Nephron progenitor cell (in vitro differentiated cells): ENCODE measurements around the gene FICD.

Experiments used
- DNase-seq: peaks from one replicate; pipeline ENCODE4 v3.0.0; 2021
- H3K27ac Mint-ChIP-seq: 2 replicates; pipeline ENCODE4 v1.8.0; 2021; ENCODE audit warnings: mild to moderate bottlenecking, moderate library complexity, mixed read lengths
- H3K27me3 Mint-ChIP-seq: 2 replicates; pipeline ENCODE4 v1.8.0; 2021; ENCODE audit warnings: mild to moderate bottlenecking, low read depth, mixed read lengths; ENCODE audit not compliant: poor library complexity
- H3K36me3 Mint-ChIP-seq: 2 replicates; pipeline ENCODE4 v1.8.0; 2021; ENCODE audit warnings: low read depth, mixed read lengths
- H3K4me1 Mint-ChIP-seq: 2 replicates; pipeline ENCODE4 v1.8.0; 2021; ENCODE audit warnings: mixed read lengths
- H3K4me3 Mint-ChIP-seq: 2 replicates; pipeline ENCODE4 v1.8.0; 2021; ENCODE audit warnings: mild to moderate bottlenecking, moderate library complexity, mixed read lengths
- H3K9me3 Mint-ChIP-seq: 2 replicates; pipeline ENCODE4 v1.8.0; 2021; ENCODE audit warnings: mild to moderate bottlenecking, moderate library complexity, mixed read lengths
- TF ChIP-seq, protein P1 (sequence below): fragments of 200-600 bp; sonication (generic); IDR thresholded peaks from 2 replicates; pipeline ENCODE4 v1.5.0; 2021; ENCODE audit warnings: antibody characterized with exemption

Gene FICD

DNA sequence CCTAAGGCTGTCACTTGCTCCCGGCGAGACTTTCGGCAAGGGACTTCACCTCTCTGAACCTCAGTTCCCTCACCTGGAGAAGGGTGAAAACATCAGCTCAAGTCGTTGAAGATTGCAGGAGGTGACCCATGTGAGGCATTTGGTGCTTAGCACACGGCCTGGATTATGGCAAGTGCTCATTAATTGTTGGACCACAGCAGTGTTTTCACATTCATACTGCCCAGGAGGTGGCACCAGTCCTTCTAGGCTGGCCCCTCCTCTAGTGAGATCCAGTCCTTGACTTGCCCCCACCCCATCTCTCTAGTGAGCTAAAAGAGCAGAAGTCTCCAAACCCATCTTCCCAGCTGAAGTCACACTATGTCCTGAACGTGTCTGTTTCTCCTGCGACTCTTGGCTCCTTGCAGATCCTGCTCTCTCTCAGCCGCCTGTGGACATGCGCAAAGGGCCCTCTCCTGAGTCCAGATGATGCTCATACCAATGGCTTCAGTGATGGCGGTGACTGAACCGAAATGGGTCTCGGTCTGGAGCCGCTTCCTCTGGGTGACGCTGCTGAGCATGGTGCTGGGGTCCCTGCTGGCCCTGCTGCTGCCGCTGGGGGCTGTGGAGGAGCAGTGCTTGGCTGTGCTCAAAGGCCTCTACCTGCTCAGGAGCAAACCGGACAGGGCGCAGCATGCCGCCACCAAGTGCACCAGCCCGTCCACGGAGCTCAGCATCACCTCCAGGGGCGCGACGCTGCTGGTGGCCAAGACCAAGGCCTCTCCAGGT is 1.6 kb downstream of the FICD start:
- no peak for DNase-seq
- H3K4me1 Mint-ChIP-seq = peaks cover 9% of the 10 kb centered on the region
- H3K27ac Mint-ChIP-seq = peak overlapping the region; percentile 78
- no peaks in the 10 kb centered on the region for H3K9me3 Mint-ChIP-seq
- H3K4me3 Mint-ChIP-seq = peak overlapping the region; percentile 95
- TF ChIP-seq, protein P1, sequence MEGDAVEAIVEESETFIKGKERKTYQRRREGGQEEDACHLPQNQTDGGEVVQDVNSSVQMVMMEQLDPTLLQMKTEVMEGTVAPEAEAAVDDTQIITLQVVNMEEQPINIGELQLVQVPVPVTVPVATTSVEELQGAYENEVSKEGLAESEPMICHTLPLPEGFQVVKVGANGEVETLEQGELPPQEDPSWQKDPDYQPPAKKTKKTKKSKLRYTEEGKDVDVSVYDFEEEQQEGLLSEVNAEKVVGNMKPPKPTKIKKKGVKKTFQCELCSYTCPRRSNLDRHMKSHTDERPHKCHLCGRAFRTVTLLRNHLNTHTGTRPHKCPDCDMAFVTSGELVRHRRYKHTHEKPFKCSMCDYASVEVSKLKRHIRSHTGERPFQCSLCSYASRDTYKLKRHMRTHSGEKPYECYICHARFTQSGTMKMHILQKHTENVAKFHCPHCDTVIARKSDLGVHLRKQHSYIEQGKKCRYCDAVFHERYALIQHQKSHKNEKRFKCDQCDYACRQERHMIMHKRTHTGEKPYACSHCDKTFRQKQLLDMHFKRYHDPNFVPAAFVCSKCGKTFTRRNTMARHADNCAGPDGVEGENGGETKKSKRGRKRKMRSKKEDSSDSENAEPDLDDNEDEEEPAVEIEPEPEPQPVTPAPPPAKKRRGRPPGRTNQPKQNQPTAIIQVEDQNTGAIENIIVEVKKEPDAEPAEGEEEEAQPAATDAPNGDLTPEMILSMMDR = no peak
- H3K36me3 Mint-ChIP-seq = peaks cover 26% of the 10 kb centered on the region
- peaks cover 8% of the 10 kb centered on the region for H3K27me3 Mint-ChIP-seq

DNA sequence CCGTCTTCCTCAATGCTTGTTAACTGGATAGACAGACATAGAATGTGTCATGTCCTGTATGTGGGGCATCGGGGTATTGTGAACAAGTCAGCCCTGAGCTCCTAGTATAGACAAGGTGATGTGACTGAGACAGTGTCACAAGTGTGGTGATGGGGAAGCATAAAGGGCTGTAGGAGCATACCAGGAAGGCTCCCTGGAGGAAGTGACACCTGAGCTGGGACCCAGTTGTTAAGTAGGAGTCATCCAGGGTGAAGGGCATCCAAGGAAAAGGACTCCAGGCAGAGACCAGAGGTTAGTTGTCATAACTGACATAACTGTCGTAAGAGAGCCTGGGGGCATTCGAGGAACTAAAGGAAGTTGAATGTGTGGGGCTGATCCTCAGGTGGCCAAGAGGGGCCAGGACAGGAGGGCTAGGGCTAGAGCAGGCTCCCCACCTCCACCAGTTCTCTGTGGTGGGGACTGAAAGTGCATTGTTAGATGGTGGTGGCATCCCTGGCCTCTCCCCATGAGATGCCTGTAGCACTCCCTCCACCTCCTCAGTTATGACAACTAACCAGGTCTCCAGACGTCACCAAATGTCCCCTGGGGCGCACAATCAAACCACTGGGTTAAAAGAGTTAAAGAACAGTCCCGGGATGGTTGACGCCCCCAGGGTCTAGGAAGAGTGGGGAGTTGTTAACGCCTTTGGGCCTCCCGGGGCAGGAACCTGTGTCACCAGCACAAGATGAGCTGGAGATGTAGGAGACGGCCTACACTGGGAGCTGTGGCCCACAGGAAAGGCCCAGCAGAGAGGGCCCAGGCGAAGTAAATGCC is 2.4 kb downstream of the FICD start:
- Mint-ChIP-seq H3K36me3 (peaks cover 34% of the 10 kb centered on the region), H3K9me3 (no peaks in the 10 kb centered on the region), H3K27ac (peak overlapping the region; percentile 78), H3K27me3 (peaks cover 8% of the 10 kb centered on the region), H3K4me3 (no peak overlapping the region), H3K4me1 (peaks cover 9% of the 10 kb centered on the region)
- no peak for DNase-seq
- TF ChIP-seq, protein P1 = no peak

DNA sequence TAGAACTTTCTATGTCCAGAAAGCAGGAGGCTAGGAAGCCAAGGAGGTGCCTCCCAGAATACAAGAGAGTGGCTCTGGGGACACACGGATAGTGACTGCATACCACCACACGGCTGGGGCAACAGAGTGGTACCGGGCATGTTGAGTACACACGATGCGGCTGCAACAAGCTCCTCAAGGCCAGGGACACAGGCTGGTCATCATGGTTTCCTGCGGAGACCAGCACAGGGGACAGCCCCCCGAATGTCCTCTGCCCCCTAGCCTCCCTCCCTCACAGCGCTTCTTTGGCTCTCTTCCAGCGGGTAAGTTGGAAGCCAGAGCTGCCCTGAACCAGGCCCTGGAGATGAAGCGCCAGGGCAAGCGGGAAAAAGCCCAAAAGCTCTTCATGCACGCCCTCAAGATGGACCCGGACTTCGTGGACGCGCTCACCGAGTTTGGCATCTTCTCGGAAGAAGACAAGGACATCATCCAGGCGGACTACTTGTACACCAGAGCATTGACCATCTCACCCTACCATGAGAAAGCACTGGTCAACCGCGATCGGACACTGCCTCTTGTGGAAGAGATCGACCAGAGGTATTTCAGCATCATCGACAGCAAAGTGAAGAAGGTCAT is 3.1 kb downstream of the FICD start:
- no peak overlapping the region for H3K4me3 Mint-ChIP-seq
- TF ChIP-seq, protein P1 = no peak
- no peak for DNase-seq
- H3K27me3 Mint-ChIP-seq = peaks cover 8% of the 10 kb centered on the region
- H3K27ac Mint-ChIP-seq = no peak overlapping the region
- no peaks in the 10 kb centered on the region for H3K9me3 Mint-ChIP-seq
- peaks cover 35% of the 10 kb centered on the region for H3K36me3 Mint-ChIP-seq
- H3K4me1 Mint-ChIP-seq = peaks cover 9% of the 10 kb centered on the region

DNA sequence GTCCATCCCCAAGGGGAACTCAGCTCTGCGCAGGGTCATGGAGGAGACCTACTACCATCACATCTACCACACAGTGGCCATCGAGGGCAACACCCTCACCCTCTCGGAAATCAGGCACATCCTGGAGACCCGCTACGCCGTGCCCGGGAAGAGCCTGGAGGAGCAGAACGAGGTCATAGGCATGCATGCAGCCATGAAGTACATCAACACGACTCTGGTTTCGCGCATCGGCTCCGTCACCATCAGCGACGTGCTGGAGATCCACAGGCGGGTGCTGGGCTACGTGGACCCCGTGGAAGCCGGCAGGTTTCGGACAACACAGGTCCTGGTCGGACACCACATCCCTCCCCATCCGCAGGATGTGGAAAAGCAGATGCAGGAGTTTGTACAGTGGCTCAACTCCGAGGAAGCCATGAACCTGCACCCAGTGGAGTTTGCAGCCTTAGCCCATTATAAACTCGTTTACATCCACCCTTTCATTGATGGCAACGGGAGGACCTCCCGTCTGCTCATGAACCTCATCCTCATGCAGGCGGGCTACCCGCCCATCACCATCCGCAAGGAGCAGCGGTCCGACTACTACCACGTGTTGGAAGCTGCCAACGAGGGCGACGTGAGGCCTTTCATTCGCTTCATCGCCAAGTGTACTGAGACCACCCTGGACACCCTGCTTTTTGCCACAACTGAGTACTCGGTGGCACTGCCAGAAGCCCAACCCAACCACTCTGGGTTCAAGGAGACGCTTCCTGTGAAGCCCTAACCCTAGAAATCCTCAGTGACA is 3.8 kb downstream of the FICD start:
- H3K4me1 Mint-ChIP-seq = peaks cover 9% of the 10 kb centered on the region
- peaks cover 8% of the 10 kb centered on the region for H3K27me3 Mint-ChIP-seq
- H3K27ac Mint-ChIP-seq = no peak overlapping the region
- no peak for DNase-seq
- no peak overlapping the region for H3K4me3 Mint-ChIP-seq
- TF ChIP-seq, protein P1 = no peak
- peaks cover 41% of the 10 kb centered on the region for H3K36me3 Mint-ChIP-seq
- H3K9me3 Mint-ChIP-seq = no peaks in the 10 kb centered on the region

DNA sequence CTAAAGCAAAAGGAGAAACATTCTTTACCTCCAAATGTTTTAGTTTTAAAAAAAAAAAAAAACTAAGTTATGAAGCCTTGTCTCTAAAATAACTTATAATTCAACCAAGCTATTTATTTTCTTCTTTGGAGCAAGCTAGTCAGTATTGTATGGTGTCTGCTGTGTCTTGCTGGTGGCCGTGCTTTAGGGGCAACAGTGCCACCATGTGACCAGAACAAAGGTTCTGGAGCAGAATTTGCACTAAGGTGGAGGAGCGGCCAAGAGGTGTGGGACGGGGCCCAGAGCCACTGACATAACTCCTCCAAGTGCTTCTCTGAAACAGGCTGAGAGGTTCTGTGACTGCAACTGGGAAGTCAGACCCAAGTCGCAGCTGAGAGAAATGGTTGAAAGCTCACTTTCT is 4.5 kb downstream of the FICD start:
- peak overlapping the region; percentile 72 for H3K27ac Mint-ChIP-seq
- H3K36me3 Mint-ChIP-seq = peaks cover 47% of the 10 kb centered on the region
- peaks cover 9% of the 10 kb centered on the region for H3K4me1 Mint-ChIP-seq
- H3K27me3 Mint-ChIP-seq = peaks cover 3% of the 10 kb centered on the region
- no peak overlapping the region for H3K4me3 Mint-ChIP-seq
- H3K9me3 Mint-ChIP-seq = no peaks in the 10 kb centered on the region
- DNase-seq = no peak
- TF ChIP-seq, protein P1 = no peak
